Retinal pigment epithelial cell (primary cell): ENCODE measurements around the gene ABCA13.

Experiments
- DNase-seq: peaks from one replicate; pipeline ENCODE4 v3.0.0-alpha.2; 2010; ENCODE audit warnings: low read depth
- H3K4me3 ChIP-seq: 2 replicates; pipeline ENCODE4 v1.5.1; 2011; ENCODE audit warnings: mild to moderate bottlenecking, low read length, control low read depth, moderate library complexity
- TF ChIP-seq, protein P1 (sequence below): conservative IDR thresholded peaks from 2 replicates; pipeline ENCODE4 v1.5.1; 2011; ENCODE audit warnings: low read depth, low read length, control low read depth, inconsistent platforms

ABCA13 gene

DNA sequence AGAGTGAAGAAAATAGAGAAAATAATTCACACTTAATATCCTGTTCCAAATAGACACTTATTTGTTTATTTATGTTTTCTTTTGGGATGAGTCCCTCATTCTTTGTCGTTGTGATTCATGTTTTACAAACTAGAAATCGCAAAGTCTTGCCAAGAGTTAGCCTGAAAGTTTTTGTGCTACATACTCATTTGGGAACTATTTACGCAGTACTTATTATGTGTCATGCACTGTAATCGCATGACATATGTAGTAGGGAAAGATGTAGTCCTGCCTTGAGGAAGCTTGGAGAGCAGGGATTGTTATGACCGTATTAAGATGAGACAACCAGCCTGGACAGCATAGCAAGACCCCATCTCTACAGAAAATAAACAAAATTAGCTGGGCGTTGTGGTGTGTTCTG is 189.3 kb downstream of the ABCA13 start:
- no peak overlapping the region for H3K4me3 ChIP-seq
- TF ChIP-seq, protein P1, sequence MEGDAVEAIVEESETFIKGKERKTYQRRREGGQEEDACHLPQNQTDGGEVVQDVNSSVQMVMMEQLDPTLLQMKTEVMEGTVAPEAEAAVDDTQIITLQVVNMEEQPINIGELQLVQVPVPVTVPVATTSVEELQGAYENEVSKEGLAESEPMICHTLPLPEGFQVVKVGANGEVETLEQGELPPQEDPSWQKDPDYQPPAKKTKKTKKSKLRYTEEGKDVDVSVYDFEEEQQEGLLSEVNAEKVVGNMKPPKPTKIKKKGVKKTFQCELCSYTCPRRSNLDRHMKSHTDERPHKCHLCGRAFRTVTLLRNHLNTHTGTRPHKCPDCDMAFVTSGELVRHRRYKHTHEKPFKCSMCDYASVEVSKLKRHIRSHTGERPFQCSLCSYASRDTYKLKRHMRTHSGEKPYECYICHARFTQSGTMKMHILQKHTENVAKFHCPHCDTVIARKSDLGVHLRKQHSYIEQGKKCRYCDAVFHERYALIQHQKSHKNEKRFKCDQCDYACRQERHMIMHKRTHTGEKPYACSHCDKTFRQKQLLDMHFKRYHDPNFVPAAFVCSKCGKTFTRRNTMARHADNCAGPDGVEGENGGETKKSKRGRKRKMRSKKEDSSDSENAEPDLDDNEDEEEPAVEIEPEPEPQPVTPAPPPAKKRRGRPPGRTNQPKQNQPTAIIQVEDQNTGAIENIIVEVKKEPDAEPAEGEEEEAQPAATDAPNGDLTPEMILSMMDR: no peak
- no peak for DNase-seq

DNA sequence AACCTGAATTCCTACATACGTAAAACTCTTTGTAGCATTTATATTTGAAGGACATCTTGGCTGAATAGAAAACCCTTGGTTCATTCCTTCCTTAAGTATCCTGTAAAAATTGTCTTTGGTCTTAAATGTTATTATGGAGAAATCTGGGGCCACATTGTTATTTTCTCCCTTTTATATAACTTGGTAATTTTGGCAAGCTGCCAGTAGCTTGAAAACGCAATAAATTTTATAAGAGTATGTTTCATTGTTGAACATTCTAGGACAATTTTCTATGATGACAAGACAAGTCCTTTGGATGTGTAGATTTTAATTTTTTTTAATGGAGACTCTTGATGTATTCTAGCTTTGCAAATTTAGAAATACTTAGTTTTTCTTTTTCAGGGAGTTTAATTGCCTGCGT is 191.9 kb downstream of the ABCA13 start:
- TF ChIP-seq, protein P1: no peak
- no peak overlapping the region for H3K4me3 ChIP-seq
- DNase-seq: no peak

DNA sequence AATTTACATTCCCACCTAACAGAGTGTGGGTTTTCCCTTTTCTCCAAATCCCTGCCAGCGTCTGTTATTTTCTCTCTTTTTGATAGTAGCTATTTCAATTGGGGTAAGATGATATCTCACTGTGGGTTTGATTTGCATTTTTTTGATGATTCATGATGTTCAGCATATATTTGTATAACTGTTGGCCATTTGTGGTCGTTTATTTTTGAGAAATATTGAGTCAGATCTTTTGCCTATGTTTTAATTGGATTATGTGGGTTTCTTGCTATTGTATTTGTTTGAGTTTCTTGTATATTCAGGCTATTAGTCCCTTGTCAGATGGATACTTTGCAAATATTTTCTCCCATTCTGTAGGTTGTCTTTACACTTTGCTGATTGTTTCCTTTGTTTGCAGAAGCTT is 193.8 kb downstream of the ABCA13 start:
- TF ChIP-seq, protein P1: no peak
- H3K4me3 ChIP-seq: no peak overlapping the region
- DNase-seq: no peak

DNA sequence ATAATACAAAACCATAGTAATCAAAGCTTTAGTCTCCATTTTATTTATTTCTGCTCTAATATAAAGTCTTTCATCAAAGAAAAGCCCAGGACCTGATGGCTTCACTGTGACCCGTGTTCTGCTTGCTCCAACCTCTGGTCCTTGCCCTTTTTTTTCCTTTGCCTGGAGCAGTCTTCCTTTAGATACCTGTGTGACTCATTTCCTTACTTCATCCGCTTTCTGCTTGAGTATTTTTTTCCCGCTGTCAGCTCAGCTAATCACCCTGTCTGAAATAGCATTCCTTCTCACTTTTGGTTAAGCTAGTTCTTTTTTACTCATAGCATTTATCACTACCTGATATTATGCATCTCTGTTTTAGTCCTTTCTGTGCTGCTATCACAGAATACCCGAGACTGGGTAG is 194.8 kb downstream of the ABCA13 start:
- no peak for DNase-seq
- H3K4me3 ChIP-seq: no peak overlapping the region
- TF ChIP-seq, protein P1: no peak

DNA sequence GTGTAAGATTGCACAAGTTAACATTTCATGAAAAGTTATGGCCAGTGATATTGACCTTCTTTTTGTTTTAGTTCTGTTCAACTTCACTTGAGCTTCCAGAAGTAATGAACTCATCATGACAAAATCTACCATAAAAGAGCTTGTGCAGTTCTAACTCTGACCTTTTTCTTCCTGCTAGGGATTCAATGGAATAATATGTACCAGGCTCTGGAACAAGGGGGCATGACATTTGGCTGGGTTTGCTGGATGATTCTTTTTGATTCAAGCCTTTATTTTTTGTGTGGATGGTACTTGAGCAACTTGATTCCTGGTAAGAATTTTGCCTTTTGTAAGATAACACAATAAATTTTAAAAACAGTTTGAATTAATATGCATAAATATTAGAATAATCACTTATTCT is 205.0 kb downstream of the ABCA13 start:
- TF ChIP-seq, protein P1: no peak
- H3K4me3 ChIP-seq: no peak overlapping the region
- DNase-seq: no peak

DNA sequence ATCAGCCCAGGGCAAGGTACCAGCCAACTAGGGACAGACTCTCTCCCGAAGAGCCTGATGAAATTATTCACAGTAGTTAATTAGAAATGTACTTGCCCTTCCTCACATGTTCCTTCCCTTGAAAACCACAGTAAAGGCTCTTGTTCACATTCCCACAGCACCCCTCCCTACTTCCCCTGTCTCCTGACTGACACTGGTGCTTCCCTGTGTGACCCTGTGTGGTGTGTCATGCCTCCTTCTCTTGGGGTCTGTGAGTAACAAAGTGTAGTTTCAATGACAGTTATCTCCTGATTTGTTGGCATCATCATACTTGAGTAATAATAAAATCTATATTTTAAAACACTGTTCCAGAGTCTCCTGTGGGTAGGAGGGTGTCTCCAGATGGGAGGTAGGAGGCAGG is 209.7 kb downstream of the ABCA13 start:
- no peak for DNase-seq
- H3K4me3 ChIP-seq: no peak overlapping the region
- TF ChIP-seq, protein P1: no peak

DNA sequence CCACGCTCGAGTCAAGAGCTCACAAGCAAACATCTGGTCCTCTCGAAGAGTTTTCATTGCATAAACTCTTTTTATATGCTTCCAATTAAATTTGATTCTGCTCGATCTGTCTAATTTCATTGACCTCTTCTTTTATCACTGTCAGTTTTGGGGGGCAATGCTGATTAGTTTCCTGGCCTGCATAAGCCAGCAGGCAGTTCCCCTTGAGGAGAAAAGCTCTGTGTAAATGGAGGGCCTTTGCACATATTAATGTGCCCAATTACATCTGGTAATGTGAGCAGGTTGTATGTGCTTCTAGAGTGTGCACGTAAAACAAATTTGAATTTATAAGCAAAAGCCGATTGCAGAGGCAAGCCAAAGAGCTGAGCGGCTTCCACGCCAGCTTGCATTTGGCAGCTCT is 210.3 kb downstream of the ABCA13 start:
- TF ChIP-seq, protein P1: no peak
- DNase-seq: no peak
- H3K4me3 ChIP-seq: no peak overlapping the region
